SIG-M5 treated with dmso at 0.1 percent for 504 hours (cell line): ENCODE results near the gene BRME1.
A peak's percentile ranks its signal among the peaks of the same experiment; 100 is the strongest.
"Not testable (repeated sequence)": the region's sequence is repeated elsewhere in the genome, so short reads cannot be mapped to it uniquely, and the experiment has no call there.

Experiments used
- DNase-seq: peaks from one replicate; lab custom pipeline; 2025; ENCODE audit not compliant: unreplicated experiment; lab: John Stamatoyannopoulos, UW

Gene BRME1

GRCh38 chr19:13926715-13927114 is 20.8 kb upstream of the BRME1 start:
- DNase-seq: no peak

GRCh38 chr19:13926010-13926409 is 20.1 kb upstream of the BRME1 start:
- no peak for DNase-seq

GRCh38 chr19:13923194-13923987 is 17.5 kb upstream of the BRME1 start:
- DNase-seq: no peak

- DNase-seq: not testable (repeated sequence)
Observed at GRCh38 chr19:13922118-13922517, 16.2 kb upstream of the BRME1 start.

DNA sequence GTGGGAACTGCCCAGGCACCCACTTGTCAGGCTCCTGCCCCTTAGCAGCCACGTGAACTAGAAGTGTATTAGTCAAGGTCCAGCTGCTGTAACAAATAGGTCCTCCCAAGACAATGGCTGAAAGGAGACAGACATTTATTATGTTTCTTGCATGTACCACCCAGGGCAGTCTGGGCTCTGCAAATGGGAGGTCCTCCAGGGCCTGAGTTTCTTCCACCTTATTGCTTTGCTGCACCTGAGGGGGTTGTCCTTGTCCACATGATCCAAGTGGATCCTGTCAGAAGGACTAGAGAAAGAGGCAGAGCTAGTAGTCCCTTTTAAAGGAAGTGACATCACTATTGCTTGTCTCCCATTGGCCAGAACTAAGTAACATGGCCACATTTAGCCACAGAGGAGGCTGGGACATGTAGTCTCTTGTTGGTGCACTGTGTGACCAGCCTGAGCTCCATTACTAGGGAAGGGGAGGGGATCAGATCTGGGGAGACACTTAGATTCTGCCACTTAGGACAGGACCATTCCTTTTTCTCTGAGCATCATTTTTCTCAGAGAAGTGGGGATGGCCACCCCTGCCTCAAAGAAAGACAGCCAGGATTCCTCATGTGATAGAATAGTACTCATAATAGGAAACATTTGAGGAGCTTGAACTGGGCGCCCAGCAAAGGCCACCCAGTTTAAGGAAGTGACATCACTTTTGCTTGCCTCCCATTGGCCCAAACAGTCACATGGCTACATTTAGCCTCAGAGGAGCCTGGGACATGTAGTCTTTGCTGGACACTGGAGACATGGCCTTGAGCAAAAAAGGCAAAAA is 15.2 kb upstream of the BRME1 start:
- peak; percentile 49 for DNase-seq

GRCh38 chr19:13920524-13920923 is 14.6 kb upstream of the BRME1 start:
- DNase-seq: no peak

DNA sequence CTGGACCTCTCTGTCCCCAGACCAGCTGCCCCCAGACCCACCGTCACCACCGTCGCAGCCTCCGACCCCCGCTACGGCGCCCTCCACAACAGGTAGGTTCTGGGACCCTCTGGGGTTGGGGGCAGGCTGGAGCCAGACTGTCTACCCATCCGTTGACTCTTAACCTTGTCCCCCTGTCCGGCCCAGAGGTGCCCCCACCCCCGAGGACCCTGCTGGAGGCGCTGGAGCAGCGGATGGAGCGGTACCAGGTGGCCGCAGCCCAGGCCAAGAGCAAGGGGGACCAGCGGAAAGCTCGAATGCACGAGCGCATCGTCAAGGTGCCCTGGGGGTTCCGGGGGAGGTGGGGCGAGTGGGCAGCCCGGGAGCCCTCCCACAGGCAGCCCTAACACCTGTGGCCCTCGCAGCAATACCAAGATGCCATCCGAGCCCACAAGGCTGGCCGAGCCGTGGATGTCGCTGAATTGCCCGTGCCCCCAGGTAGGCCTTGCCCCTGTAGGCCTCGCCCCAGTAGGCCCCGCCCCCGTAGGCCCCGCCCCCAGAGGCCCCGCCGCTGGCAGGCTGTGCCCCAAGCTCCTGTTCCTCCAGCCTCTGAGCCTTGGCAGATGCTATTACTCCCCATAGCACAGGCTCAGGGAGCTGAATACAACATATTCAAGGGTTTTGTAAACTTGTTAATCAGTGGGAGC is 13.0 kb upstream of the BRME1 start:
- no peak for DNase-seq

DNA sequence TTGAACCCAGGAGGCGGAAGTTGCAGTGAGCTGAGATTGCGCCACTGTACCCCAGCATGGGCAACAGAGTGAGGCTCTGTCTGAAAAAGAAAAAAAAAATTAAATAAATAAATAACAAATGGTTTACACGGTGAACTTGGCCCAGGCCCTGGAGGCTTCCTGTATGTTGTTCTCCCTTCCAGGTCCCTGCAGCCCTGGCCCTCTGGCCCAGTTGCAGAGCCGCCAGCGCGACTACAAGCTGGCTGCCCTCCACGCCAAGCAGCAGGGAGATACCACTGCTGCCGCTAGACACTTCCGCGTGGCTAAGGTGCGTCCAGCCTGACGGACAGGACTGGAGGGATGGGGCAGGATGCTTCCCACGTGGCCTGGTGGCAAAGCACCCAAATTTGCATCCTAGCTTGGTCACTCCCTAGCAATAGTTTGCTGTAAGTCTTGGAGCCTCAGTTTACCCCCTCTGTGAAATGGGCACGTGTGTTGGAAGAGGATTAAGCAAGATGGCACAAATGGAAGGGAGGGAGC is 12.0 kb upstream of the BRME1 start:
- no peak for DNase-seq

DNA sequence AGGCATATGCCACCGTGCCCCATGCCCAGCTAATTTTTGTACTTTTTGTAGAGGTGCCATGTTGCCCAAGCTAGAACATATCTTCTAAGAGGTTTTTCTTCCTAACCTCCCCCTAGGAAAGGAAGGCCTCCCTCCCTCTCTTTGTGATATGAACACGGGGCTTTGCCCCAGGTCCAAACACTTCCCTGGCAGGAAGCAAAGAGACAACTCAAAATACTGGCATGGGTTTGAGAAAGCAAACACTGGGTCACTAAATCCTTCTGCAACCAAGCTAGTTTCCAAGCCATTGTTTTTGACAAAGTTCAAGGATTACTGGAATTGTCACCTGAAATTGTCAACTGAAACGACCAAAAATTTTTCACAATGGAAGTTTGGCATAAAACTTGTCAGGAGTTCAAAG is 8.9 kb upstream of the BRME1 start:
- DNase-seq: no peak

DNA sequence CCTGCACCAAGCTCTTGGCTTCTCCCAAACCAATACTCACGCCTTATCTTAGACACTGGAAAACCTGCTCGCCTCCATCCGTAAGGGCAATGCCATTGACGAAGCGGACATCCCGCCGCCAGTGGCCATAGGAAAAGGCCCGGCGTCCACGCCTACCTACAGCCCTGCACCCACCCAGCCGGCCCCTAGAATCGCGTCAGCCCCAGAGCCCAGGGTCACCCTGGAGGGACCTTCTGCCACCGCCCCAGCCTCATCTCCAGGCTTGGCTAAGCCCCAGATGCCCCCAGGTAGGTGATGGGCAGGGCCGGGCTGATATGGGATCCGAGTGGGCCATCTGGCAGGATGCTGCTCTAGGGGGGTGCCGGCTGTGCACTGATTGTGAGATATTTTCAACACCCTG is 7.4 kb upstream of the BRME1 start:
- DNase-seq: no peak

DNA sequence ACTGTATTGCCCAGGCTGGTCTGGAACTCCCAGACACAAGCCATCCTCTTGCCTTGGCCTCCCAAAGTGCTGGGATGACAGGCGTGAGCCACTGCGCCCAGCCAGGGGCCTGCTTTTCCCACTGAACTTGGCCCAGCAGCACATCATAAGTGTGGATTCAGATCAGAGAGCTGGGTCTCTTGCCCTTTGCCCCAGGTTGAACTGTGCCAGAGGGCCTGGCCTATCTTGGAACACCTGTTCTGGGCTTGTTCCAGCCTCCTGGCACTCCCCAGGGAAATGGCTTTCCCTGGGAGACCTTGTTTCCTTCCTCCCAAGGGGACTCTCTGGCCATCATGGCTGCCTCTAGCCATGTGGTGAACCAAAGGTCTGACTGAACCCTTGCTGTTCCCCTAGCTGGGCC is 3.5 kb upstream of the BRME1 start:
- no peak for DNase-seq

- no peak for DNase-seq
Observed at GRCh38 chr19:13908674-13909073, 2.8 kb upstream of the BRME1 start.

DNA sequence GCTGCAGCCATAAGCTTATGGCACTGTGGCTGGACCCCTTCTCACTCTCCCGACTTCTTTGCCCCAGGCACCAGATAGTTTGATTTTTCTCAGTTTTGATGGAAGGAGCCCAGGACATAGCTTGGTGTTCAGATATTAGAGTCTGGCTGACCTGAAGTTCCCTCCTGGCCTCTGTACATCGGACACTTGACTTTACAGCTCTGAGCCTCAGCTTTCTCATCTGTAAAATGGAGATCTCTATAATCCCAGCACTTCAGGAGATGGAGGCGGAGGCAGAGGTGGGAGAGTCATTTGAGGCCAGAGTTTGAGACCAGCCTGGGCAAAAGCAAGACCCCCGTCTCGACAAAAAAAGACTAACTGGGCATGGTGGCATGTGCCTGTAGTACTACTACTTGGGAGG is 993 bp upstream of the BRME1 start:
- no peak for DNase-seq

DNA sequence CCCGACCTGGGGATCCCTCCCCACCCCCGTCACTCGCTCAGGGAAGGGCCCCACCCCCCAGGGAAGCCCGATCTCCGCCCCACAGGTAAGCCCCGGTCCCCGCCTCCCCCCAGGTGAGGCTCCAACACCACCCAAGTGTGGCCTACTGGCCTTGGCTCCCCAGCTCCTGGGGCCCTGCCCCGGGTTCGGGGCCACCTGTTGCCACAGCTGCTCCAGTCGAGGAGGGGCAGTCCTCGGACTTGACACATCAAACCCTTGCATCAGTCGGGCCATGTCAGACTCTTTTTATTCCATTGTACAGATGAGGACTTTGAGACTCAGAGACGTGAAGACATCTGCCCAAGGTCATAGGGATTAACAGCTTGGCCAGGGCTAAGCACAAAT is 596 bp upstream of the BRME1 start:
- DNase-seq: no peak

- peak; percentile 34 for DNase-seq
Observed at GRCh38 chr19:13902993-13903555, 2.8 kb downstream of the BRME1 start.

GRCh38 chr19:13899912-13900584 is 5.9 kb downstream of the BRME1 start:
- no peak for DNase-seq

DNA sequence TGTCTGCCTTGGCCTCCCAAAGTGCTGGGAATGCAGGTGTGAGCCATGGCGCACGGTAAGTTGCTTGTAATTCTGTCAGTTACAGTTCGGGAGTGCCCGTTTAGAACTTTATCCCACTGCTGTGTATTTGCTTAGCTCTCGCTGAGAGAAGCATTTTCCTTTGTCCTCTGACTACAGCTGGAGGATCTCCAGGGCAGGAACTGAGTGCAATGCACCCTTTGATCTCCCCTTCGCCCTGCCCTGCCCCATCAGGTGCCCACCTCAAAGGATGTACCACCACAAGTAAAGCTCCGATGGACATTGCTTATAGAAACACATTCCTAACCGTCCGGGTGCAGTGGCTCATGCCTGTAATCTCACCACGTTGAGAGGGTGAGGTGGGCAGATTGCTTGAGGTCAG is 6.5 kb downstream of the BRME1 start:
- no peak for DNase-seq

DNA sequence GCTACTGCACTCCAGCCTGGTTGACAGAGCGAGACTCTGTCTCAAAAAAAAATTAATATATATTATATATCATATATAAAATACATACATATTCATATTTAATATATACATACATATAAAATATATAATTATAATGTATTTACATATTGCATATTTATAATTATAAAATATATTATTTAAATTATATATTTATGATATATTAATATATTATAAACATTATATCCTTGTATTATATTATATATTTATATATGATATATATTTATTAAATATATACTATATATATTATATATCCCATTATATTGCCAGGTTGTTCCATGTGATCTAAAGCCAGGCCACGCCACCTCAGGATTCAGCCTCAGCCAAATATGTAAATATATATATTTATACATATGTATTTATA is 9.7 kb downstream of the BRME1 start:
- no peak for DNase-seq

- no peak for DNase-seq
Observed at GRCh38 chr19:13894552-13894951, 11.4 kb downstream of the BRME1 start.

GRCh38 chr19:13892870-13893269 is 13.0 kb downstream of the BRME1 start:
- DNase-seq: no peak

DNA sequence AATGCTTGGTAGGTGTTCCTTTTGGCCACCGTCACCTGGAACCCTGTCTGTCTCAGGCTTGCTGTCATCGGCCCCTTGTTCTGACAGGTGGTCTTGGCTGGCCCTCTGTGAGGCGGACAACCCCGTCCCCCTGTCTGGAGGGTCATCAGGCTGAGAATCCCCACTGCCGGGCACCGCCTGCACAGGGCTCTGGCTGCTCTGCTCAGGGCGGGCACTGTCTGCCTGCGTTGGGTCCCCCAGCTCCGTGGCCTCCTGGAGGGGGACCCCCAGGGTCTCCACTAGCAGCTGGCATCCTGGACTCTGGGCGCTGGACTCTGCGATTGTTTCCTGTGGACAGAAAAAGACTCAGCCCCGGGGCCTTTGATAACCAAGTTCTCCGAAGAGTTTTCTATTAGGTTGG is 15.8 kb downstream of the BRME1 start:
- DNase-seq: no peak
